OCI-LY3 (cell line): ENCODE data around the gene DHCR7.

Source experiments
- EZH2phosphoT487 ChIP-seq: fragments of 200-600 bp; shearing (Covaris generic); IDR thresholded peaks from 2 replicates; pipeline ENCODE4 v1.6.1; 2018; ENCODE audit warnings: antibody characterized with exemption, mixed run types, low read depth
- TF ChIP-seq, protein P1 (sequence below): fragments of 200-600, 300-600 bp; sonication (generic); IDR thresholded peaks from 2 replicates; pipeline ENCODE4 v1.5.1; 2014; ENCODE audit warnings: antibody characterized with exemption, low read length, low read depth

DNA sequence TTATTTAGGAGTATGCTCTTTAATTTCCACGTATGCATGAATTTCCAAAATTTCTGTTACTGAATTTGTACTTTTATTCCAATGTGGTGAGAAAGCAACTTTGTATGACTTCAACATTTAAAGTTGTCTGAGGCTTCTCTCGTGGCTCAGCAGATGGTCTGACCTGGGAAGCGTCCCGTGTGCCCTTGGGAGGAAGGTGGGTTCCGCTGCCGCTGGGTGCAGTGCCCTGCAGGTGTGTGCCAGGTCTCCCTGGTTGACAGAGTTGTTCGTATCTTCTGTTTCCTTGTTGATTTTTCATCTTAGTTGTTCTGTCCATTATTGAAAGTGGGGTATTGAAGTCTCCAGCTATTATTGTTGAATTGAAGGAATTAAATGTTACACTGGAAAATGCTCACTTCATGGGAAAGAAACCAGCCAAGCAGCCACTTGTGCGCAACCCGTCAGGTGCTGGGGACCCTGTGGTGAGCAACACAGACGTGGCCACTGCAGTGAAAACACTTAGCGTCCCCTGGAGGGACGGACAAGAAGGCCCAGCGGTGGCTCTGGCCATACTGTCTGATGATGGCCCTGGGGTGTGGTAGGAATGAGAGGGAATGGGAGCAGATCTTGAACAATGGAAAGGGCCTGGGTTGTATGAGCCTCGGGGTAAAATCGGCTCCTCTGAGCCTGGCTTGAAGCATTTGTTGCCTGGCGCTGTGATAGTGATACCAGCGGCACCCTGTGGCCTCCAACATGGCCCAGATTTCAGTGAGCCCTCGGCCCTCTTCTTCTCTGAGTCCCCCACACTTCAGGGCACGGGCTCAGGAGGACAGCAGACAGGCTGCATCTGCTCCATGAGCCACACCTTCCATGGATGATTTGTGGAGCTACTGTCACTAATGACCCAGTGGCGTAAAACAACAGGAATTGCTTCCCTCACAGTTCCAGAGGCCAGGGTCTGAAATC, 47.4 kb upstream of the DHCR7 start:
- TF ChIP-seq, protein P1, sequence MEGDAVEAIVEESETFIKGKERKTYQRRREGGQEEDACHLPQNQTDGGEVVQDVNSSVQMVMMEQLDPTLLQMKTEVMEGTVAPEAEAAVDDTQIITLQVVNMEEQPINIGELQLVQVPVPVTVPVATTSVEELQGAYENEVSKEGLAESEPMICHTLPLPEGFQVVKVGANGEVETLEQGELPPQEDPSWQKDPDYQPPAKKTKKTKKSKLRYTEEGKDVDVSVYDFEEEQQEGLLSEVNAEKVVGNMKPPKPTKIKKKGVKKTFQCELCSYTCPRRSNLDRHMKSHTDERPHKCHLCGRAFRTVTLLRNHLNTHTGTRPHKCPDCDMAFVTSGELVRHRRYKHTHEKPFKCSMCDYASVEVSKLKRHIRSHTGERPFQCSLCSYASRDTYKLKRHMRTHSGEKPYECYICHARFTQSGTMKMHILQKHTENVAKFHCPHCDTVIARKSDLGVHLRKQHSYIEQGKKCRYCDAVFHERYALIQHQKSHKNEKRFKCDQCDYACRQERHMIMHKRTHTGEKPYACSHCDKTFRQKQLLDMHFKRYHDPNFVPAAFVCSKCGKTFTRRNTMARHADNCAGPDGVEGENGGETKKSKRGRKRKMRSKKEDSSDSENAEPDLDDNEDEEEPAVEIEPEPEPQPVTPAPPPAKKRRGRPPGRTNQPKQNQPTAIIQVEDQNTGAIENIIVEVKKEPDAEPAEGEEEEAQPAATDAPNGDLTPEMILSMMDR = no peak
- TF ChIP-seq EZH2phosphoT487 = no peak
